Measurements from ENCODE around the gene PCSK4.

The PCSK4 gene

DNA sequence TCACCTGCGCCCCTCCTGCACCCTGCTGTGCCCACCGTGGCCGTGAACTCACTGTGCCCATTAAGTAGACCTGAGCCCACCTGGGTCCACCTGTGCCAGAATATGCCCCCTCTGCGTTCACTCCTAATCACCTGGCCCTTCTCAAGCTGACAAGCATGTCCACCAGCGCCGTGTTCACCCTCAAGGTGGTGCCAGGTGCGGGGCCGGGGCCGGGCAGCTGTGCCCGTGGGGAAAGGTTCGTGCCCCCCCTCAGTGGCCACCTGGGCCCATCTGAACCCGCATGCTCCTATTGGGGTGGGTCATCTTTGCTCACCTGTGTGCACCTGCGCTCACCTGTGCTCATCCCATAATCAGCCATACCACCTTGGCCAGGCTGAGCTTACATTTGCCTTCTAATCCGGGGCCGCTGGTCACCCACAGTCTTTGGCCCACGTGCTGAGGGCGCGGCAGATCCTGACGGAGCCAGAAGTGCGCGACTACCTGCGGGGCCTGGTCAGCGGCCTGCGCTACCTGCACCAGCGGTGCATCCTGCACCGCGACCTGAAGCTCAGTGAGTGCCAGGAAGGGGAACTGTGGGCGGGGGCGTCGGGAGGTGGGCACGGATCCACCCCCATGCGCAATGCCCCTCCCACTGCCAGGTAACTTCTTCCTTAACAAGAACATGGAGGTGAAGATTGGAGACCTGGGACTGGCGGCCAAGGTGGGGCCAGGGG is 36.1 kb upstream of the PCSK4 start:
- ChIA-PET POLR2A (no interaction called here), CTCF (no interaction called here)
- no peak for TF ChIP-seq CTCF (IDR thresholded peaks at IDR 0.05; ENCODE audit: insufficient read depth, low read length, missing control alignments)
- no peak for DNase-seq (ENCODE audit: low read depth, low spot score)
- H3K4me3 ChIP-seq (ENCODE audit: low read depth, low read length), result no peak overlapping the region

DNA sequence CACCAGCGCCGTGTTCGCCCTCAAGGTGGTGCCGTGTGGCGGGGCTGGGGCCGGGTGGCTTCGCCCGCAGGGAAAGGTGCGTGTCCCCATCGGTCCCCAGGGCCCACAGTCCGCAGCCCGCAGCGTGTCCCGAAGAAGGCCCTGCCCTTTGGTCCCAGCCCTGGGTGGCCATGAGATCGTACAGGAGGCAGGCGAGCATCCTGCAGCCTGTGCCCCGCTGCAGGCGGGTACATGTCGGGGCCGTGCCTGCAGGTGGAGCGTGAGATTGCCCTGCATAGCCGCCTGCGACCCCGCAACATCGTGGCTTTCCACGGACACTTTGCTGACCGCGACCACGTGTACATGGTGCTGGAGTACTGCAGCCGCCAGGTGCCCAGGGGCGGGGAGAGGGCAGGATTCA is 35.2 kb upstream of the PCSK4 start:
- DNase-seq (ENCODE audit: low read depth, low spot score), result no peak
- H3K4me3 ChIP-seq (ENCODE audit: low read depth, low read length), result no peak overlapping the region
- POLR2A ChIA-PET, result no interaction called here
- TF ChIP-seq CTCF (IDR thresholded peaks at IDR 0.05; ENCODE audit: insufficient read depth, low read length, missing control alignments), result no peak
- CTCF ChIA-PET, result no interaction called here

GRCh38 chr19:1524972-1525325 is 34.8 kb upstream of the PCSK4 start:
- ChIA-PET POLR2A (no interaction called here), CTCF (no interaction called here)

GRCh38 chr19:1524287-1524971 is 34.3 kb upstream of the PCSK4 start:
- TF ChIP-seq CTCF (IDR thresholded peaks at IDR 0.05; ENCODE audit: insufficient read depth, low read length, missing control alignments), result no peak
- no peak for DNase-seq (ENCODE audit: low read depth, low spot score)
- no peak overlapping the region for H3K4me3 ChIP-seq (ENCODE audit: low read depth, low read length)
- ChIA-PET CTCF (no interaction called here), POLR2A (no interaction called here)

More at GRCh38 chr19:1524972-1525325, 34.8 kb upstream of the PCSK4 start:
- TF ChIP-seq CTCF (IDR thresholded peaks at IDR 0.05; ENCODE audit: insufficient read depth, low read length, missing control alignments), result no peak
- no peak for DNase-seq (ENCODE audit: low read depth, low spot score)
- H3K4me3 ChIP-seq (ENCODE audit: low read depth, low read length), result no peak overlapping the region

GRCh38 chr19:1523412-1524286 is 33.5 kb upstream of the PCSK4 start, which contains the start of gene PLK5:
Gene PLK5, plus strand, starts transcription at chr19:1524077. Its CDS starts 2,920 bp downstream, at chr19:1526997.
- no peak for DNase-seq (ENCODE audit: low read depth, low spot score)
- no peak within 1 kb of the TSS for H3K4me3 ChIP-seq (ENCODE audit: low read depth, low read length)
- CTCF ChIA-PET, result interaction anchor here (2.2 kb wide), 1 partner anchor 24 kb away, joined by 15 read pairs; no protein-coding TSS in a partner anchor
- no peak for TF ChIP-seq CTCF (IDR thresholded peaks at IDR 0.05; ENCODE audit: insufficient read depth, low read length, missing control alignments)
- POLR2A ChIA-PET, result no interaction called here

GRCh38 chr19:1522838-1523237 is 32.7 kb upstream of the PCSK4 start:
- CTCF ChIA-PET, result interaction anchor here (2.2 kb wide), 1 partner anchor 24 kb away, joined by 15 read pairs; no protein-coding TSS in a partner anchor

More at GRCh38 chr19:1522838-1523237, 32.7 kb upstream of the PCSK4 start:
- DNase-seq (ENCODE audit: low read depth, low spot score), result no peak
- H3K4me3 ChIP-seq (ENCODE audit: low read depth, low read length), result no peak overlapping the region
- POLR2A ChIA-PET, result no interaction called here
- no peak for TF ChIP-seq CTCF (IDR thresholded peaks at IDR 0.05; ENCODE audit: insufficient read depth, low read length, missing control alignments)
